Measurements from ENCODE around the gene CTNNA3. TPM values are rescaled to one million over a fixed set of nuclear protein-coding genes. Genes with fewer than 3 reads are reported as not detected.

CTNNA3 gene
- total RNA-seq, 4 donors from 2014 or later, result 0.47 to 3.3 (median 0.80) TPM; not detected in 1

DNA sequence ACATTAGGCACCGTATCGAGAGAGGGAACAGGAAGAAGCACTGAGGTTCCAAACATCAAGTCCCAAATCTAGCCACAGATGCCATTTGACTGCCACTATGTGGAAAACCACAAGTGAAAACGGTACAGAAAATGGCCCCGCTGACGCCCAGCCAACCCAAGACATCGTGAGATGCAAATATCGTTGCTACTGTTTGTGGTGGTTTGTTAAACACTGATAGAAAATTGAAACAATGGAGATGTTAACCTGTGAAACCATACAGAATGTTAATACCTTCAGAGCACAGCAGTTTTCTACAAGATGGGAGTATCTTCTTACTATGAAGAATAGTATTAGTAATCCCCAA is 922.5 kb downstream of the CTNNA3 start:
- Histone ChIP-seq H3K27me3 (no peaks in the 10 kb centered on the region), H3K4me3 (no peak overlapping the region), H3K4me1 (no peaks in the 10 kb centered on the region), H3K9me3 (no peaks in the 10 kb centered on the region), H3K27ac (no peak overlapping the region), H3K36me3 (no peaks in the 10 kb centered on the region)
- no peak for DNase-seq
- no peak for TF ChIP-seq POLR2A (IDR thresholded peaks at IDR 0.05)
- TF ChIP-seq, protein P1, sequence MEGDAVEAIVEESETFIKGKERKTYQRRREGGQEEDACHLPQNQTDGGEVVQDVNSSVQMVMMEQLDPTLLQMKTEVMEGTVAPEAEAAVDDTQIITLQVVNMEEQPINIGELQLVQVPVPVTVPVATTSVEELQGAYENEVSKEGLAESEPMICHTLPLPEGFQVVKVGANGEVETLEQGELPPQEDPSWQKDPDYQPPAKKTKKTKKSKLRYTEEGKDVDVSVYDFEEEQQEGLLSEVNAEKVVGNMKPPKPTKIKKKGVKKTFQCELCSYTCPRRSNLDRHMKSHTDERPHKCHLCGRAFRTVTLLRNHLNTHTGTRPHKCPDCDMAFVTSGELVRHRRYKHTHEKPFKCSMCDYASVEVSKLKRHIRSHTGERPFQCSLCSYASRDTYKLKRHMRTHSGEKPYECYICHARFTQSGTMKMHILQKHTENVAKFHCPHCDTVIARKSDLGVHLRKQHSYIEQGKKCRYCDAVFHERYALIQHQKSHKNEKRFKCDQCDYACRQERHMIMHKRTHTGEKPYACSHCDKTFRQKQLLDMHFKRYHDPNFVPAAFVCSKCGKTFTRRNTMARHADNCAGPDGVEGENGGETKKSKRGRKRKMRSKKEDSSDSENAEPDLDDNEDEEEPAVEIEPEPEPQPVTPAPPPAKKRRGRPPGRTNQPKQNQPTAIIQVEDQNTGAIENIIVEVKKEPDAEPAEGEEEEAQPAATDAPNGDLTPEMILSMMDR (IDR thresholded peaks at IDR 0.05), result no peak

DNA sequence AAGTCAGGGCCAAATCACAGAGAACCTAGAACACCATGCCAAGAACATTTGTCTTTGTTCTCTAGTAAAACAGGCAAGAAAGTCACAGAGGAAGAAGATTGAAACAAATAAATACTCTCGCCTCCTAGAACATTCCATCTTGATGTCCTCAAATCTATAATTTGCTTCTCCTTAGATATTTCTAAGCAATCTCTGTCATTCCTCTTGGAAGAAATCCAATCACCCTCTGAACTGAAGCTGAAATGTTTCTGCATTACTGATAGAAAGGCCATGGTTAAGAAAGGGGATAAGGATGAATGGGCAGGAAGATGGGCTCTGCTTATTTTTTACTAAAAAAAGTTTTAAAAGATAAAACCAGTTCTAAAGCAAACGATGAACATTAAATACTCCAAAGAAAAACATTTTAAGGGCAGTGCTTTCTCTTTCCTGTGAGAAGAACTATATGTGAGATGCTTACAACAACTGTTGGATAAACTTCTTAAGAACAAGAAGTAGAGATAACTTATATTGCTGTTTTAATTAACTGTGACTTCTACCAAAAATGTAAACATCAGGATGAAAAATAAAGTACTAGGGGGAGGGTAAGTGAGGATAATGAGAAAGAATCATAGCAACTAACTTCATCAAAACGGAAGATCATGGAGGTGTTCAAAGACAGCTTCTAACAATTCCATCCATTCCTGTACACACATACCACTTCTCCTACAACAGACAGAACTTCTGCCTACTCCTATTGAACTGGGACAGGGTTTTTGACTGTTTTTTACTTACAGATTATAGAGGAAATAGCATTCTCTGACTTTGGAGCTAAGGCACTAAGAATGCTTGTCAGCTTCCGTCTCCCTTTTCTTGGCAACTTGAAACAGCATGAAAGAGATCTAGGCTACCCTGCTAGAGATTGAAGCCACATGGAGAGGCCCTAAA is 923.2 kb downstream of the CTNNA3 start:
- Histone ChIP-seq H3K27me3 (no peaks in the 10 kb centered on the region), H3K36me3 (no peaks in the 10 kb centered on the region), H3K4me3 (no peak overlapping the region), H3K9me3 (no peaks in the 10 kb centered on the region), H3K27ac (no peak overlapping the region), H3K4me1 (no peaks in the 10 kb centered on the region)
- TF ChIP-seq POLR2A (IDR thresholded peaks at IDR 0.05), result no peak
- TF ChIP-seq, protein P1 (IDR thresholded peaks at IDR 0.05), result no peak
- no peak for DNase-seq

DNA sequence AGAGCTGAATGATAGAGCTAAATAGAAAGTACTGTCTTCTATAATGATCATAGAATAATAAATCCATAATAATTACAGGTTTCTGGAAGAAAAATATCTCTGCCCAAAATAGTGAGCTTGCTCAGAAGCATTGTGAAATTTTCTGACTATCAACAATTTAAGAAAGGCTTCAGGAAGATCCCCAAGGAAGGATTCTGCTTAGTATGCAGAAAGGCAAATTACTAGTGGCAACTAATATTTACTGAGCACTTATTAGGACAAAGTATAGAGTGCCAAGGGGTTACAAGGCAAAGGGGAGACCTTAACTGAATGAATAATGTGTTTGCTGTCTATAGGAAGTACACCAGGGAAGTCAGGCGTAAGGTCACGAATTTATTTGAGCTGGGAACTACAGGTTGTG is 928.3 kb downstream of the CTNNA3 start:
- Histone ChIP-seq H3K9me3 (no peaks in the 10 kb centered on the region), H3K4me1 (no peaks in the 10 kb centered on the region), H3K27ac (no peak overlapping the region), H3K36me3 (no peaks in the 10 kb centered on the region), H3K4me3 (no peak overlapping the region), H3K27me3 (no peaks in the 10 kb centered on the region)
- no peak for TF ChIP-seq POLR2A (IDR thresholded peaks at IDR 0.05)
- TF ChIP-seq, protein P1 (IDR thresholded peaks at IDR 0.05), result no peak
- DNase-seq, result no peak

DNA sequence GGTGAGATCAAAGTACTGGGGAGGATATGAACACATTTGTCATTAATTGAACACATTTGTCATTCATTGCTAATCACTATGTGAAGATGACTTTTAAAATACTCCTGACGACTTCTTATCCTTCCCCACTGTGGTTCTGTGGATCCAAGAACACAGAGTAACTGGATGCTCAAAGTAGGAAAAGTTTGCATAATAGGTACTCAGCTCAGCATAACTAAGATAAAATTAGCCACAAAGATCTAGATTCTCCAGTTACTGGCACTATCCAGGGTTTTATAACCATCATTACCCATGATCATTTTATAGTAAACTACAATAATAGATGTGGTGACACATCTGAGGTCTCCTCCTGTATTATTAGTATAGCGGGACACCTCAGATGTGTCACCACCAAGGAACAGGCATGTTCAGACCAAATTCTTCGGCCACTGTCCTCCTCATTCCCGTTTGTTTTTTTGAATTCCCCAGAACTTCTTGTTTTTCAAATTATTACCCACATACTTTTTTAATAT is 933.7 kb downstream of the CTNNA3 start:
- H3K36me3 ChIP-seq, result no peaks in the 10 kb centered on the region
- H3K27me3 ChIP-seq, result no peaks in the 10 kb centered on the region
- H3K9me3 ChIP-seq, result no peaks in the 10 kb centered on the region
- no peak overlapping the region for H3K27ac ChIP-seq
- no peak for DNase-seq
- no peak overlapping the region for H3K4me3 ChIP-seq
- TF ChIP-seq, protein P1 (IDR thresholded peaks at IDR 0.05), result no peak
- TF ChIP-seq POLR2A (IDR thresholded peaks at IDR 0.05), result no peak
- no peaks in the 10 kb centered on the region for H3K4me1 ChIP-seq

DNA sequence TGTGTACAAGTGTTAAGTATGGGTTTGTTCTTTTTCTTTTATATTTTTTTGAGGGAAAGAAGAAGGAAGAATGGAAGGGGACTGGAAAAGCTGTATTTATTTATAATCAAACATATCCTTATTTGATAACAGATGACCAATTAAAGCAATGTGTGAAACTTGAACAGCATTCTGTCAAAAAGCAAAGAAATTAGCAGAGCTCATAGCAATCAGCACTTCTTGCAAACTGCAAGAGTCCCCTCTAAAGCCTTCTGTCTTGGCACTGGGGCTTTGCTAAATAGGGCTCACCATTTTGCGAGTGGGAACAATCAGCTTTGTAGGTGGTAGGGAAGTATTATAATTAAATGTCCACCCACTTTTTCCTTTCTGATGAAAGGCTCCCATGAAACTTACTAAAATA is 935.1 kb downstream of the CTNNA3 start:
- Histone ChIP-seq H3K4me1 (no peaks in the 10 kb centered on the region), H3K27ac (no peak overlapping the region), H3K27me3 (no peaks in the 10 kb centered on the region), H3K4me3 (no peak overlapping the region), H3K36me3 (no peaks in the 10 kb centered on the region), H3K9me3 (no peaks in the 10 kb centered on the region)
- TF ChIP-seq, protein P1 (IDR thresholded peaks at IDR 0.05), result no peak
- TF ChIP-seq POLR2A (IDR thresholded peaks at IDR 0.05), result no peak
- no peak for DNase-seq
